B cell (primary cell): ENCODE measurements around the gene C2CD3. TPM values are rescaled to one million over a fixed set of nuclear protein-coding genes. Genes with fewer than 3 reads are reported as not detected.
A peak's percentile ranks its signal among the peaks of the same experiment; 100 is the strongest.

ENCODE experiments used
- ATAC-seq: fragments of 200-7000 bp; cut with Tn5 transposase; one replicate; pipeline ENCODE4 v1.10.0; 2021; ENCODE audit warnings: low read depth, mild to moderate bottlenecking, moderate number of reproducible peaks, moderate library complexity
- CTCF ChIA-PET: fragments of 350-600 bp; sonication (Branson Sonifier 250); formaldehyde crosslinking; loops from one replicate; lab custom pipeline; 2021; ENCODE audit warnings: antibody characterized with exemption, inconsistent platforms; lab: Charles Lee
- POLR2A ChIA-PET: fragments of 350-600 bp; sonication (Branson Sonifier 250); formaldehyde crosslinking; loops from one replicate; lab custom pipeline; 2021; ENCODE audit warnings: antibody characterized with exemption; lab: Charles Lee
- DNase-seq: peaks from one replicate; pipeline ENCODE4 v3.0.0; 2013
- H2AFZ ChIP-seq: 2 replicates; pipeline ENCODE4 v1.6.1; 2012; ENCODE audit warnings: mild to moderate bottlenecking, low read depth, low read length; ENCODE audit not compliant: insufficient read depth, poor library complexity, severe bottlenecking
- H3K27ac ChIP-seq, 2 donors: 1 replicate in 1 of 2; 2 replicates in 1 of 2; pipeline ENCODE4 v1.5.1; 2012 to 2013; ENCODE audit warnings: low read length in 2 of 2, mild to moderate bottlenecking in 2 of 2, moderate library complexity in 1 of 2
- H3K27me3 ChIP-seq, 4 experiments: fragments of 200-600 bp in 1 of 4; sonication (generic) in 1 of 4; replicated peaks in 1 of 4; 1 replicate in 2 of 4; 2 replicates in 2 of 4; pipeline versions ENCODE4 v1.6.1 to v1.7.0; 2013 to 2016; ENCODE audit warnings: low read length in 3 of 4, mild to moderate bottlenecking in 2 of 4, mixed read lengths in 1 of 4, moderate library complexity in 1 of 4; ENCODE audit not compliant: insufficient read depth in 4 of 4, control insufficient read depth in 3 of 4; ENCODE audit errors: control extremely low read depth in 1 of 4
- H3K36me3 ChIP-seq, 2 experiments: replicated peaks in 1 of 2; 1 replicate in 1 of 2; 2 replicates in 1 of 2; pipeline versions ENCODE4 v1.6.1 to v1.7.1; 2013; ENCODE audit warnings: low read length in 1 of 2; ENCODE audit not compliant: insufficient read depth in 2 of 2, control insufficient read depth in 1 of 2; ENCODE audit errors: control extremely low read depth in 1 of 2, extremely low read depth in 1 of 2
- H3K4me1 ChIP-seq, 2 donors: fragments of 200-600 bp in 1 of 2; sonication (generic) in 1 of 2; 1 replicate in 1 of 2; 2 replicates in 1 of 2; pipeline versions ENCODE4 v1.5.1 to v1.6.1; 2013 to 2017; ENCODE audit warnings: low read length in 2 of 2; ENCODE audit not compliant: control insufficient read depth in 2 of 2, insufficient read depth in 2 of 2
- H3K4me2 ChIP-seq: replicated peaks from 2 replicates; pipeline ENCODE3; 2012; ENCODE audit warnings: mild to moderate bottlenecking, low read depth, low read length; ENCODE audit not compliant: poor library complexity, severe bottlenecking
- H3K4me3 ChIP-seq, 5 experiments: fragments of 200-600 bp in 1 of 5; sonication (generic) in 1 of 5; 1 replicate in 3 of 5; 2 replicates in 2 of 5; pipeline versions ENCODE4 v1.5.1 to v1.7.0; 2011 to 2016; ENCODE audit warnings: low read length in 4 of 5, mild to moderate bottlenecking in 4 of 5, low read depth in 2 of 5, control low read depth in 1 of 5, moderate library complexity in 1 of 5; ENCODE audit not compliant: insufficient read depth in 1 of 5; ENCODE audit errors: control extremely low read depth in 1 of 5, extremely low read depth in 1 of 5
- H3K79me2 ChIP-seq: fragments of 200-600 bp; sonication (generic); one replicate; pipeline ENCODE4 v1.6.0; 2016; ENCODE audit warnings: low read length; ENCODE audit not compliant: control insufficient read depth, insufficient read depth
- H3K9ac ChIP-seq: fragments of 200-600 bp; sonication (generic); 2 replicates; pipeline ENCODE4 v1.6.1; 2017; ENCODE audit warnings: mild to moderate bottlenecking, low read length, moderate library complexity
- H3K9me3 ChIP-seq, 3 donors: one replicate each; pipeline versions ENCODE4 v1.6.1 to v1.7.1; 2013; ENCODE audit warnings: low read length in 2 of 3; ENCODE audit not compliant: control insufficient read depth in 2 of 3, insufficient read depth in 1 of 3; ENCODE audit errors: control extremely low read depth in 1 of 3
- H4K20me1 ChIP-seq: 2 replicates; pipeline ENCODE4 v1.6.0; 2012; ENCODE audit warnings: mild to moderate bottlenecking, low read length; ENCODE audit not compliant: insufficient read depth, control insufficient read depth, poor library complexity, severe bottlenecking
- H3K27ac Mint-ChIP-seq: one replicate; pipeline ENCODE4 v1.8.0; 2021; ENCODE audit warnings: mixed read lengths
- H3K27me3 Mint-ChIP-seq: one replicate; pipeline ENCODE4 v1.8.0; 2021; ENCODE audit warnings: mixed read lengths
- H3K4me1 Mint-ChIP-seq: one replicate; pipeline ENCODE4 v1.8.0; 2021; ENCODE audit warnings: mixed read lengths
- H3K4me3 Mint-ChIP-seq: one replicate; pipeline ENCODE4 v1.8.0; 2021; ENCODE audit warnings: mixed read lengths
- H3K9me3 Mint-ChIP-seq: one replicate; pipeline ENCODE4 v1.8.0; 2022; ENCODE audit warnings: mixed read lengths; ENCODE audit not compliant: insufficient read depth
- CTCF ChIP-seq: fragments of 200-600 bp; IDR thresholded peaks from one replicate; pipeline ENCODE4 v1.8.0; 2022; ENCODE audit warnings: antibody characterized with exemption, mild to moderate bottlenecking
- EZH2 ChIP-seq: IDR thresholded peaks from 2 replicates; pipeline ENCODE4 v1.6.1; 2012; ENCODE audit warnings: borderline replicate concordance, low read depth, mild to moderate bottlenecking, moderate library complexity, low read length; ENCODE audit not compliant: insufficient read depth, poor library complexity, severe bottlenecking
- WGBS: methylation state at CpG from one replicate; pipeline ENCODE4 v1.1.5; 2013; ENCODE audit warnings: missing lambda C conversion rate; ENCODE audit not compliant: insufficient coverage; 5-methylcytosine and 5-hydroxymethylcytosine counted together
- intact Hi-C: fragments of 100-400 bp; cut with micrococcal nuclease; formaldehyde crosslinking; loops from one replicate; pipeline ENCODE4 v1.10.0; 2022
- polyA plus RNA-seq: library from polyadenylated mRNA; depleted of rRNA; stranded (reverse); fragments of >200 nt; gene quantifications from 2 replicates; pipeline ENCODE4 v1.2.3, GENCODE V29; 2012
- total RNA-seq, 2 donors: library from RNA; stranded (reverse); fragments of 120-200 nt in 1 of 2; gene quantifications; 1 replicate in 1 of 2; 2 replicates in 1 of 2; pipeline versions ENCODE4 v1.2.3 to v1.2.4, GENCODE V29; 2013 to 2022

The C2CD3 gene
- total and polyA plus RNA-seq, 2 donors (not counting 1 experiment from before 2014, with no cell fraction given), result 19.8 to 69.0 TPM

GRCh38 chr11:73965076-73965763 is 205.6 kb downstream of the C2CD3 start:
- H3K9me3 Mint-ChIP-seq, result no peaks in the 10 kb centered on the region
- no peaks in the 10 kb centered on the region for H3K9me3 ChIP-seq
- TF ChIP-seq CTCF (no peak), EZH2 (no peak)
- H2AFZ ChIP-seq, result no peak overlapping the region
- no peaks in the 10 kb centered on the region for H4K20me1 ChIP-seq
- peaks cover 8% of the 10 kb centered on the region for H3K79me2 ChIP-seq
- no peak overlapping the region for H3K27ac ChIP-seq
- peak overlapping the region; percentile 66 for H3K4me2 ChIP-seq
- POLR2A ChIA-PET, result interaction anchor here (1.4 to 1.8 kb wide), 2 partner anchors 15 to 17 kb away, joined by 6 read pairs; partner anchors contain the start of gene UCP2
- no peak overlapping the region for H3K4me3 ChIP-seq
- CTCF ChIA-PET, result interaction anchor here (0.7 to 9.9 kb wide), 13 partner anchors 12 to 290 kb away, joined by 3 to 97 read pairs (median 5); partner anchors contain the start of gene UCP2
- no peaks in the 10 kb centered on the region for H3K27me3 Mint-ChIP-seq
- no peak overlapping the region for H3K4me3 Mint-ChIP-seq
- intact Hi-C loops, result loop anchor here (2.0 kb wide), 2 partner anchors 206 to 290 kb away; partner anchors contain the start of genes C2CD3 and PPME1
- no peak for DNase-seq
- H3K4me1 Mint-ChIP-seq, result peaks cover 36% of the 10 kb centered on the region
- WGBS, result 90% methylated on average over 5 of the region's 10 CpGs
- peak overlapping the region; percentile 53 for H3K27ac Mint-ChIP-seq
- no peaks in the 10 kb centered on the region for H3K27me3 ChIP-seq
- peaks cover 22 to 37% of the 10 kb centered on the region in 2 donors for H3K4me1 ChIP-seq
- no peaks in the 10 kb centered on the region for H3K36me3 ChIP-seq
- no peak overlapping the region for H3K9ac ChIP-seq
- ATAC-seq, result no peak

GRCh38 chr11:73963861-73964260 is 206.9 kb downstream of the C2CD3 start:
- Histone ChIP-seq H3K36me3 (no peaks in the 10 kb centered on the region), H3K4me3 (no peak overlapping the region), H3K27ac (no peak overlapping the region), H3K9ac (no peak overlapping the region), H3K9me3 (no peaks in the 10 kb centered on the region), H3K27me3 (no peaks in the 10 kb centered on the region), H3K4me1 (peaks cover 8 to 24% of the 10 kb centered on the region in 2 donors), H2AFZ (peak overlapping the region; percentile 37), H3K4me2 (peak overlapping the region; percentile 66), H3K79me2 (peaks cover 8% of the 10 kb centered on the region), H4K20me1 (no peaks in the 10 kb centered on the region)
- Mint-ChIP-seq H3K4me3 (no peak overlapping the region), H3K27me3 (no peaks in the 10 kb centered on the region), H3K27ac (no peak overlapping the region), H3K4me1 (peaks cover 22% of the 10 kb centered on the region), H3K9me3 (no peaks in the 10 kb centered on the region)
- TF ChIP-seq EZH2, result no peak
- no peak for TF ChIP-seq CTCF
- 83% methylated on average over 4 of the region's 8 CpGs for WGBS
- DNase-seq (no peak), ATAC-seq (no peak)
- ChIA-PET CTCF (interaction anchor here (0.6 to 9.9 kb wide), 33 partner anchors 9 to 292 kb away, joined by 3 to 97 read pairs (median 4); partner anchors contain the start of genes C2CD3, PPME1 and UCP2), POLR2A (interaction anchor here (0.6 to 1.8 kb wide), 4 partner anchors 16 to 256 kb away, joined by 3 to 7 read pairs (median 6); partner anchors contain the start of gene UCP2)
- intact Hi-C loops, result loop anchor here (1.0 to 2.0 kb wide), 5 partner anchors 16 to 291 kb away; partner anchors contain the start of genes C2CD3 and PPME1
